Neural cell (in vitro differentiated cells): ENCODE results near the gene SV2C. TPM values are rescaled to one million over a fixed set of nuclear protein-coding genes. Genes with fewer than 3 reads are reported as not detected.

ENCODE experiments used
- H2AFZ ChIP-seq: fragments of 200-600, 300-800 bp; sonication (generic), shearing (Covaris generic); 2 replicates; pipeline ENCODE4 v1.6.0; 2014; ENCODE audit warnings: low read depth, mild to moderate bottlenecking, antibody characterized with exemption, low read length, moderate library complexity
- H3F3A ChIP-seq: fragments of 200-600 bp; shearing (Covaris generic); 2 replicates; pipeline ENCODE4 v1.6.1; 2016; ENCODE audit warnings: mild to moderate bottlenecking, moderate library complexity, mixed read lengths, antibody characterized with exemption, low read length; ENCODE audit not compliant: insufficient read depth, poor library complexity, severe bottlenecking
- H3K27ac ChIP-seq: fragments of 200-600, 300-800 bp; sonication (generic), shearing (Covaris generic); 2 replicates; pipeline ENCODE4 v1.5.1; 2014; ENCODE audit warnings: mild to moderate bottlenecking, low read length, moderate library complexity
- H3K27me3 ChIP-seq: fragments of 300-800, 200-600 bp; sonication (generic), shearing (Covaris generic); 2 replicates; pipeline ENCODE4 v1.6.0; 2014; ENCODE audit warnings: mild to moderate bottlenecking, low read depth, low read length, moderate library complexity; ENCODE audit not compliant: insufficient read depth
- H3K36me3 ChIP-seq: fragments of 300-800, 200-600 bp; sonication (generic), shearing (Covaris generic); 2 replicates; pipeline ENCODE4 v1.5.1; 2014; ENCODE audit warnings: mild to moderate bottlenecking, antibody characterized with exemption, low read length, moderate library complexity; ENCODE audit not compliant: insufficient read depth
- H3K4me2 ChIP-seq: fragments of 300-800, 200-600 bp; sonication (generic), shearing (Covaris generic); 2 replicates; pipeline ENCODE4 v1.6.0; 2014; ENCODE audit warnings: mild to moderate bottlenecking, low read length
- H3K4me3 ChIP-seq: fragments of 300-800, 200-600 bp; sonication (generic), shearing (Covaris generic); 2 replicates; pipeline ENCODE4 v1.5.1; 2014; ENCODE audit warnings: mild to moderate bottlenecking, low read length, moderate library complexity
- H3K79me2 ChIP-seq: fragments of 200-600 bp; shearing (Covaris generic); replicated peaks from 2 replicates; pipeline ENCODE4 v1.6.0; 2014; ENCODE audit warnings: mild to moderate bottlenecking, low read length, moderate library complexity; ENCODE audit not compliant: insufficient read depth
- H3K9ac ChIP-seq: fragments of 300-800, 200-600 bp; sonication (generic), shearing (Covaris generic); 2 replicates; pipeline ENCODE4 v1.6.1; 2016; ENCODE audit warnings: mild to moderate bottlenecking, low read length, mixed read lengths
- H3K9me2 ChIP-seq: fragments of 200-600 bp; shearing (Covaris generic); 2 replicates; pipeline ENCODE4 v1.6.1; 2016; ENCODE audit warnings: mild to moderate bottlenecking, low read length, mixed read lengths; ENCODE audit not compliant: insufficient read depth
- H3K9me3 ChIP-seq: fragments of 200-600, 300-800 bp; sonication (generic), shearing (Covaris generic); 2 replicates; pipeline ENCODE4 v1.6.1; 2016; ENCODE audit warnings: mild to moderate bottlenecking, mixed run types, low read length, moderate library complexity, mixed read lengths
- H4K20me1 ChIP-seq: fragments of 200-600 bp; shearing (Covaris generic); 2 replicates; pipeline ENCODE4 v1.6.1; 2016; ENCODE audit warnings: mild to moderate bottlenecking, mixed run types; ENCODE audit not compliant: insufficient read depth
- EP300 ChIP-seq: fragments of 450-650 bp; conservative IDR thresholded peaks from 2 replicates; pipeline ENCODE4 v1.6.1; 2014; ENCODE audit warnings: antibody characterized with exemption, mild to moderate bottlenecking, moderate library complexity; ENCODE audit not compliant: poor library complexity, severe bottlenecking
- EZH2 ChIP-seq: fragments of 200-600, 300-800 bp; shearing (Covaris generic), sonication (generic); IDR thresholded peaks from 2 replicates; pipeline ENCODE4 v1.6.1; 2014; ENCODE audit warnings: antibody characterized with exemption, low read length, borderline replicate concordance, mild to moderate bottlenecking; ENCODE audit not compliant: insufficient read depth, poor library complexity, severe bottlenecking
- MXI1 ChIP-seq: fragments of 450-650 bp; conservative IDR thresholded peaks from 2 replicates; pipeline ENCODE4 v1.6.1; 2014; ENCODE audit warnings: antibody characterized with exemption, mild to moderate bottlenecking; ENCODE audit not compliant: poor library complexity, severe bottlenecking
- POLR2AphosphoS5 ChIP-seq: IDR thresholded peaks from 2 replicates; pipeline ENCODE4 v1.6.1; 2012
- RAD21 ChIP-seq: fragments of 450-650 bp; conservative IDR thresholded peaks from 2 replicates; pipeline ENCODE4 v1.6.1; 2014; ENCODE audit warnings: antibody characterized with exemption, mild to moderate bottlenecking, moderate library complexity
- SMC3 ChIP-seq: fragments of 450-650 bp; conservative IDR thresholded peaks from 2 replicates; pipeline ENCODE4 v1.6.1; 2014; ENCODE audit warnings: antibody characterized with exemption, mild to moderate bottlenecking, moderate library complexity; ENCODE audit not compliant: poor library complexity
- TAF1 ChIP-seq: IDR thresholded peaks from 2 replicates; pipeline ENCODE4 v1.6.1; 2012; ENCODE audit warnings: low read depth
- polyA plus RNA-seq: library from polyadenylated mRNA; depleted of rRNA; stranded (reverse); fragments of >200 nt; gene quantifications from 2 replicates; pipeline ENCODE4 v1.2.3, GENCODE V29; 2014
- TF ChIP-seq, protein P1 (sequence below): fragments of 450-650 bp; IDR thresholded peaks from 2 replicates; pipeline ENCODE4 v1.5.1; 2014; ENCODE audit warnings: antibody characterized with exemption, mild to moderate bottlenecking, moderate library complexity; ENCODE audit not compliant: poor library complexity, severe bottlenecking
- TF ChIP-seq, protein P2 (sequence below): IDR thresholded peaks from 2 replicates; pipeline ENCODE4 v1.6.1; 2012; ENCODE audit warnings: borderline replicate concordance

Gene SV2C
- polyA plus RNA-seq, 1 donor from 2014 or later, result 0.45 TPM

DNA sequence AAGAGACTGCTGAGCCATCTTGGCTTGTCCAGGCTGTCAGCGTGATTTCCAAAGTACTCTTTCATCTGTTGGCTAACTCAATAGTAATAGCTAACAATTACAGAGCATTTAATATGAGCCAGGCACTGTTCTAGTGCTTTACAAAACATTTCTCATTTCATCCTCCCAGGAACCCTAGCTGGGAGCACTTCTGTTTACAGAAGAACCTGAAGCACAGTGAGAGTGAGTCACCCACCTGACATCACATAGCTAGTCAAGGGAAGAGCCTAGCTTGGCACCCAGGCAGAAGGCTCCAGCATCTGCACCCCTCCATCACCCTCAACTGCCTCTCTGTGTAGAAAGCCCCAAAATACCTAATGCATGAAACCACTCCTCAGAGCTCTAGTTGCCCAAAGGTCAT lies 262.4 kb downstream of the SV2C start:
- Histone ChIP-seq H4K20me1 (no peaks in the 10 kb centered on the region), H3K9me3 (no peaks in the 10 kb centered on the region), H3K4me3 (no peak overlapping the region), H3K9me2 (no peaks in the 10 kb centered on the region), H3F3A (no peaks in the 10 kb centered on the region), H3K27me3 (no peaks in the 10 kb centered on the region), H3K27ac (no peak overlapping the region), H3K79me2 (no peaks in the 10 kb centered on the region), H3K4me2 (no peak overlapping the region), H2AFZ (no peak overlapping the region), H3K36me3 (no peaks in the 10 kb centered on the region), H3K9ac (no peak overlapping the region)
- TF ChIP-seq, protein P1, sequence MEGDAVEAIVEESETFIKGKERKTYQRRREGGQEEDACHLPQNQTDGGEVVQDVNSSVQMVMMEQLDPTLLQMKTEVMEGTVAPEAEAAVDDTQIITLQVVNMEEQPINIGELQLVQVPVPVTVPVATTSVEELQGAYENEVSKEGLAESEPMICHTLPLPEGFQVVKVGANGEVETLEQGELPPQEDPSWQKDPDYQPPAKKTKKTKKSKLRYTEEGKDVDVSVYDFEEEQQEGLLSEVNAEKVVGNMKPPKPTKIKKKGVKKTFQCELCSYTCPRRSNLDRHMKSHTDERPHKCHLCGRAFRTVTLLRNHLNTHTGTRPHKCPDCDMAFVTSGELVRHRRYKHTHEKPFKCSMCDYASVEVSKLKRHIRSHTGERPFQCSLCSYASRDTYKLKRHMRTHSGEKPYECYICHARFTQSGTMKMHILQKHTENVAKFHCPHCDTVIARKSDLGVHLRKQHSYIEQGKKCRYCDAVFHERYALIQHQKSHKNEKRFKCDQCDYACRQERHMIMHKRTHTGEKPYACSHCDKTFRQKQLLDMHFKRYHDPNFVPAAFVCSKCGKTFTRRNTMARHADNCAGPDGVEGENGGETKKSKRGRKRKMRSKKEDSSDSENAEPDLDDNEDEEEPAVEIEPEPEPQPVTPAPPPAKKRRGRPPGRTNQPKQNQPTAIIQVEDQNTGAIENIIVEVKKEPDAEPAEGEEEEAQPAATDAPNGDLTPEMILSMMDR, result no peak
- TF ChIP-seq, protein P2, sequence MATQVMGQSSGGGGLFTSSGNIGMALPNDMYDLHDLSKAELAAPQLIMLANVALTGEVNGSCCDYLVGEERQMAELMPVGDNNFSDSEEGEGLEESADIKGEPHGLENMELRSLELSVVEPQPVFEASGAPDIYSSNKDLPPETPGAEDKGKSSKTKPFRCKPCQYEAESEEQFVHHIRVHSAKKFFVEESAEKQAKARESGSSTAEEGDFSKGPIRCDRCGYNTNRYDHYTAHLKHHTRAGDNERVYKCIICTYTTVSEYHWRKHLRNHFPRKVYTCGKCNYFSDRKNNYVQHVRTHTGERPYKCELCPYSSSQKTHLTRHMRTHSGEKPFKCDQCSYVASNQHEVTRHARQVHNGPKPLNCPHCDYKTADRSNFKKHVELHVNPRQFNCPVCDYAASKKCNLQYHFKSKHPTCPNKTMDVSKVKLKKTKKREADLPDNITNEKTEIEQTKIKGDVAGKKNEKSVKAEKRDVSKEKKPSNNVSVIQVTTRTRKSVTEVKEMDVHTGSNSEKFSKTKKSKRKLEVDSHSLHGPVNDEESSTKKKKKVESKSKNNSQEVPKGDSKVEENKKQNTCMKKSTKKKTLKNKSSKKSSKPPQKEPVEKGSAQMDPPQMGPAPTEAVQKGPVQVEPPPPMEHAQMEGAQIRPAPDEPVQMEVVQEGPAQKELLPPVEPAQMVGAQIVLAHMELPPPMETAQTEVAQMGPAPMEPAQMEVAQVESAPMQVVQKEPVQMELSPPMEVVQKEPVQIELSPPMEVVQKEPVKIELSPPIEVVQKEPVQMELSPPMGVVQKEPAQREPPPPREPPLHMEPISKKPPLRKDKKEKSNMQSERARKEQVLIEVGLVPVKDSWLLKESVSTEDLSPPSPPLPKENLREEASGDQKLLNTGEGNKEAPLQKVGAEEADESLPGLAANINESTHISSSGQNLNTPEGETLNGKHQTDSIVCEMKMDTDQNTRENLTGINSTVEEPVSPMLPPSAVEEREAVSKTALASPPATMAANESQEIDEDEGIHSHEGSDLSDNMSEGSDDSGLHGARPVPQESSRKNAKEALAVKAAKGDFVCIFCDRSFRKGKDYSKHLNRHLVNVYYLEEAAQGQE, result no peak
- TF ChIP-seq EP300 (no peak), SMC3 (no peak), POLR2AphosphoS5 (no peak), RAD21 (no peak), TAF1 (no peak), MXI1 (no peak), EZH2 (no peak)

DNA sequence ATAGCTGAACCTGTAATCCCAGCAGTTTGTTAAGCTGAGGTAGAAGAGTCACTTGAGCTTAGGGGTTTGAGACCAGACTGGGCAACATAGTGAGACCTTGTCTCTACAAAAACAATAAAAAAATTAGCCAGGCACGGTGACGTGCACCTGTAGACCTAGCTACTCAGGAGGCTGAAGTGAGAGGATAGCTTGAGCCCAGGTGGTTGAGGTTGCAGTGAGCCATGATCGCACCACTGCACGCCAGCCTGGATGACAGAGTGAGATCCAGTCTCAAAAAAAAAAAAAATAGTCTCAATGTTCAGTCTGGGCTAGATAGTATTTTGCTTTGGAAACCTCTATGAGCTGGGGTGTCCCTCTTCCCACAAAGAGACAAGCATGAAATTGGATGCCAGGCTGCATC lies 268.0 kb downstream of the SV2C start:
- Histone ChIP-seq H4K20me1 (no peaks in the 10 kb centered on the region), H3K27me3 (no peaks in the 10 kb centered on the region), H2AFZ (no peak overlapping the region), H3K79me2 (no peaks in the 10 kb centered on the region), H3K9ac (no peak overlapping the region), H3K9me3 (no peaks in the 10 kb centered on the region), H3K27ac (no peak overlapping the region), H3F3A (no peaks in the 10 kb centered on the region), H3K36me3 (no peaks in the 10 kb centered on the region), H3K4me3 (no peak overlapping the region), H3K9me2 (no peaks in the 10 kb centered on the region), H3K4me2 (no peak overlapping the region)
- no peak for TF ChIP-seq TAF1
- TF ChIP-seq MXI1, result no peak
- TF ChIP-seq EP300, result no peak
- no peak for TF ChIP-seq RAD21
- no peak for TF ChIP-seq SMC3
- TF ChIP-seq, protein P2, result no peak
- no peak for TF ChIP-seq POLR2AphosphoS5
- TF ChIP-seq EZH2, result no peak
- TF ChIP-seq, protein P1, result no peak
